Right lobe of liver (tissue), 6 donors: ENCODE measurements around the gene FAM13A. TPM values are rescaled to one million over a fixed set of nuclear protein-coding genes. Genes with fewer than 3 reads are reported as not detected.

ENCODE experiments used
- ATAC-seq, 4 donors: fragments of 200-7000 bp; cut with Tn5 transposase; one replicate each; pipeline ENCODE4 v1.9.1; 2020; ENCODE audit warnings: mild to moderate bottlenecking in 4 of 4, moderate library complexity in 4 of 4
- DNase-seq, 3 donors: peaks; one replicate each; pipeline ENCODE4 v3.0.0-alpha.2; 2020
- H3K27ac ChIP-seq, 3 donors: fragments of 200-600 bp; one replicate each; pipeline ENCODE4 v1.8.0; 2022
- H3K27me3 ChIP-seq, 2 donors: fragments of 200-600 bp; one replicate each; pipeline ENCODE4 v1.8.0; 2022
- H3K36me3 ChIP-seq, 4 donors: fragments of 200-600 bp; sonication (generic) in 1 of 4; one replicate each; pipeline versions ENCODE4 v1.5.1 to v1.8.0; 2017 to 2022; ENCODE audit warnings: control low read depth in 1 of 4
- H3K4me1 ChIP-seq, 4 donors: fragments of 200-600 bp; sonication (generic) in 1 of 4; one replicate each; pipeline versions ENCODE4 v1.5.1 to v1.8.0; 2017 to 2022; ENCODE audit warnings: control low read depth in 1 of 4
- H3K4me3 ChIP-seq, 3 donors: fragments of 200-600 bp; one replicate each; pipeline ENCODE4 v1.8.0; 2022
- H3K9me3 ChIP-seq, 4 donors: fragments of 200-600 bp; sonication (generic) in 1 of 4; one replicate each; pipeline versions ENCODE4 v1.5.1 to v1.8.0; 2017 to 2022; ENCODE audit warnings: control low read depth in 1 of 4
- POLR2A ChIP-seq: fragments of 450-650 bp; IDR thresholded peaks from one replicate; pipeline ENCODE4 v1.6.1; 2017; ENCODE audit warnings: antibody characterized with exemption, mild to moderate bottlenecking
- WGBS: methylation state at CpG from one replicate; pipeline ENCODE4 v1.1.6; 2018; ENCODE audit warnings: low coverage, low lambda C conversion rate; ENCODE audit not compliant: insufficient coverage; ENCODE audit errors: missing lambda C conversion rate; 5-methylcytosine and 5-hydroxymethylcytosine counted together
- intact Hi-C, 2 donors: fragments of 100-400 bp; cut with DNase I; formaldehyde crosslinking; loops; one replicate each; pipeline versions ENCODE4 v1.11.2 to v1.14.1; 2022
- total RNA-seq, 6 experiments: library from RNA; depleted of rRNA in 2 of 6; stranded (reverse); fragments of >200 nt in 2 of 6; fragmentation: NEBNext Ultra II Directional in 3 of 6; extraction: Animal tissue kit (Norgen Biotek cat#: 25700) in 3 of 6; gene quantifications; one replicate each; pipeline versions ENCODE4 v1.1.0 to v1.2.4, GENCODE V29; 2016 to 2023
- TF ChIP-seq, protein P1 (sequence below), 4 donors: fragments of 200-600 bp in 3 of 4; fragments of 450-650 bp in 1 of 4; IDR thresholded peaks; one replicate each; pipeline versions ENCODE4 v1.5.1 to v1.8.0; 2016 to 2022; ENCODE audit warnings: antibody characterized with exemption in 4 of 4, mild to moderate bottlenecking in 2 of 4
- donor health status: DM: no; HTN: yes; CAD: no.
- donor health status: DM: no; HTN: no; CAD: no.
- donor health status: DM: no; HTN: no; CAD: no.
- donor health status: DM: no; HTN: yes; CAD: no.
- donor health status: DM: no; HTN: yes; CAD: no.

Gene FAM13A
- total RNA-seq, 6 experiments from 2014 or later, result 28.3 to 82.5 (median 51.7) TPM

DNA sequence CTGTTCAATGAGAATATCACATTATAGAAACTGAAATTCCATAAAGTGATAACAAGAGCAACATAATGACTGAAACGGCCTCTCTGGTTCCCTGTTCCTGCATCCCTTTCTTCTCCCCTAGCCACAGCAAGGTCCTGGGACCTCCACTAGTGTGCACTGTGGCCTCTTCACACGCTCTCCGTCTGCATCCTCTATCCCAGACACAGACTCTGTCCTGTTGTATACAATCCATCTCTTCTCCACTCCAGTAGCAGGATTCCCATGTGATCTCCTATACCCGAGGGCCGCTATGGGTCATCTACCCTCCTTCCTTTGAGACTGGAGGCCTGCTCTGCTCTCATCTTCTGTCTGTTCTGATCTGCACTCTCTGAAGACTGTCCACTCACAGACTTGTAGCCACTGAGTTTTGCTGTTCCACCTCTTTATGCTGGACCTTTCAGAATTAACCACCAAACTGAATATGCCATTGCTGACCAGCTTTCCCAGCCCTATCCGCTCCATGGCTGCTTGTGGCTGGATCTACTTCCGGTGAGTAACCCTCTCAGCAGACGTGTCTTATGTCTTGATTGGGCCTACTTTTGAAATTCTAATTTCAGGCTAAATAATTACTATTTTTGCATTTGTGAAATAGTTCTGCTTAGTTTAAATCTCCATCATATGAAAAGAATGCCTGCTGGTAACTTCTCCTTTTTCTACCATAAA is 254.2 kb downstream of the FAM13A start:
- no peak overlapping the region for H3K27ac ChIP-seq
- DNase-seq (no peak), ATAC-seq (peak in 1 of 4 donors; percentile 27)
- intact Hi-C loops, result no loop called here
- peaks cover 0 to 22% (median 3%) of the 10 kb centered on the region in 4 donors for H3K4me1 ChIP-seq
- H3K4me3 ChIP-seq, result no peak overlapping the region
- no peaks in the 10 kb centered on the region for H3K9me3 ChIP-seq
- H3K27me3 ChIP-seq, result no peaks in the 10 kb centered on the region
- TF ChIP-seq, protein P1, sequence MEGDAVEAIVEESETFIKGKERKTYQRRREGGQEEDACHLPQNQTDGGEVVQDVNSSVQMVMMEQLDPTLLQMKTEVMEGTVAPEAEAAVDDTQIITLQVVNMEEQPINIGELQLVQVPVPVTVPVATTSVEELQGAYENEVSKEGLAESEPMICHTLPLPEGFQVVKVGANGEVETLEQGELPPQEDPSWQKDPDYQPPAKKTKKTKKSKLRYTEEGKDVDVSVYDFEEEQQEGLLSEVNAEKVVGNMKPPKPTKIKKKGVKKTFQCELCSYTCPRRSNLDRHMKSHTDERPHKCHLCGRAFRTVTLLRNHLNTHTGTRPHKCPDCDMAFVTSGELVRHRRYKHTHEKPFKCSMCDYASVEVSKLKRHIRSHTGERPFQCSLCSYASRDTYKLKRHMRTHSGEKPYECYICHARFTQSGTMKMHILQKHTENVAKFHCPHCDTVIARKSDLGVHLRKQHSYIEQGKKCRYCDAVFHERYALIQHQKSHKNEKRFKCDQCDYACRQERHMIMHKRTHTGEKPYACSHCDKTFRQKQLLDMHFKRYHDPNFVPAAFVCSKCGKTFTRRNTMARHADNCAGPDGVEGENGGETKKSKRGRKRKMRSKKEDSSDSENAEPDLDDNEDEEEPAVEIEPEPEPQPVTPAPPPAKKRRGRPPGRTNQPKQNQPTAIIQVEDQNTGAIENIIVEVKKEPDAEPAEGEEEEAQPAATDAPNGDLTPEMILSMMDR (IDR thresholded peaks at IDR 0.05), result no peak
- TF ChIP-seq POLR2A, result no peak
- WGBS, result 85% methylated on average over 5 of the region's 8 CpGs
- H3K36me3 ChIP-seq, result no peaks in the 10 kb centered on the region

GRCh38 chr4:88802138-88802537 is 254.8 kb downstream of the FAM13A start:
- DNase-seq (no peak), ATAC-seq (no peak)
- Histone ChIP-seq H3K27me3 (no peaks in the 10 kb centered on the region), H3K36me3 (no peaks in the 10 kb centered on the region), H3K27ac (no peak overlapping the region), H3K4me1 (peaks cover 0 to 17% (median 2%) of the 10 kb centered on the region in 4 donors), H3K9me3 (no peaks in the 10 kb centered on the region), H3K4me3 (no peak overlapping the region)
- TF ChIP-seq, protein P1 (IDR thresholded peaks at IDR 0.05), result no peak
- TF ChIP-seq POLR2A, result no peak
- 56% methylated on average over 1 of the region's 1 CpG for WGBS
- intact Hi-C loops, result no loop called here

- no peak overlapping the region for H3K27ac ChIP-seq
- TF ChIP-seq POLR2A, result no peak
- TF ChIP-seq, protein P1 (IDR thresholded peaks at IDR 0.05), result no peak
- WGBS, result 91% methylated on average over 1 of the region's 1 CpG
- no peaks in the 10 kb centered on the region for H3K36me3 ChIP-seq
- H3K4me1 ChIP-seq, result peaks cover 0 to 17% (median 0%) of the 10 kb centered on the region in 4 donors
- no peaks in the 10 kb centered on the region for H3K9me3 ChIP-seq
- no peak for ATAC-seq
- no peak overlapping the region for H3K4me3 ChIP-seq
- intact Hi-C loops, result no loop called here
- H3K27me3 ChIP-seq, result no peaks in the 10 kb centered on the region
- DNase-seq, result no peak
Measured at GRCh38 chr4:88799900-88800299, 257.1 kb downstream of the FAM13A start.

- Histone ChIP-seq H3K27me3 (no peaks in the 10 kb centered on the region), H3K4me1 (peaks cover 0 to 7% (median 0%) of the 10 kb centered on the region in 4 donors), H3K4me3 (no peak overlapping the region), H3K9me3 (no peaks in the 10 kb centered on the region), H3K36me3 (no peaks in the 10 kb centered on the region), H3K27ac (no peak overlapping the region)
- DNase-seq, result no peak
- ATAC-seq, result no peak
- TF ChIP-seq POLR2A, result no peak
- TF ChIP-seq, protein P1 (IDR thresholded peaks at IDR 0.05), result no peak
- intact Hi-C loops, result no loop called here
Measured at GRCh38 chr4:88797725-88798124, 259.3 kb downstream of the FAM13A start.
